Esophagus muscularis mucosa (tissue), 4 donors: ENCODE data around the gene RAB25.

Source experiments
- EP300 ChIP-seq: sonication (generic); formaldehyde crosslinking; IDR thresholded peaks from one replicate; pipeline ENCODE4 v1.6.1; 2017; ENCODE audit warnings: antibody characterized with exemption
- POLR2A ChIP-seq: fragments of 450-650 bp; IDR thresholded peaks from one replicate; pipeline ENCODE4 v1.6.1; 2017; ENCODE audit warnings: antibody characterized with exemption, moderate library complexity, mild to moderate bottlenecking, low read depth
- POLR2AphosphoS5 ChIP-seq, 2 donors: sonication (generic); formaldehyde crosslinking; IDR thresholded peaks; one replicate each; pipeline ENCODE4 v1.6.1; 2017; ENCODE audit warnings: antibody characterized with exemption in 2 of 2
- TF ChIP-seq, protein P1 (sequence below), 3 experiments: fragments of 200-600 bp in 2 of 3; fragments of 450-650 bp in 1 of 3; sonication (generic) in 2 of 3; IDR thresholded peaks; one replicate each; pipeline ENCODE4 v1.5.1; 2017 to 2019; ENCODE audit warnings: antibody characterized with exemption in 3 of 3, mild to moderate bottlenecking in 2 of 3, moderate library complexity in 1 of 3

DNA sequence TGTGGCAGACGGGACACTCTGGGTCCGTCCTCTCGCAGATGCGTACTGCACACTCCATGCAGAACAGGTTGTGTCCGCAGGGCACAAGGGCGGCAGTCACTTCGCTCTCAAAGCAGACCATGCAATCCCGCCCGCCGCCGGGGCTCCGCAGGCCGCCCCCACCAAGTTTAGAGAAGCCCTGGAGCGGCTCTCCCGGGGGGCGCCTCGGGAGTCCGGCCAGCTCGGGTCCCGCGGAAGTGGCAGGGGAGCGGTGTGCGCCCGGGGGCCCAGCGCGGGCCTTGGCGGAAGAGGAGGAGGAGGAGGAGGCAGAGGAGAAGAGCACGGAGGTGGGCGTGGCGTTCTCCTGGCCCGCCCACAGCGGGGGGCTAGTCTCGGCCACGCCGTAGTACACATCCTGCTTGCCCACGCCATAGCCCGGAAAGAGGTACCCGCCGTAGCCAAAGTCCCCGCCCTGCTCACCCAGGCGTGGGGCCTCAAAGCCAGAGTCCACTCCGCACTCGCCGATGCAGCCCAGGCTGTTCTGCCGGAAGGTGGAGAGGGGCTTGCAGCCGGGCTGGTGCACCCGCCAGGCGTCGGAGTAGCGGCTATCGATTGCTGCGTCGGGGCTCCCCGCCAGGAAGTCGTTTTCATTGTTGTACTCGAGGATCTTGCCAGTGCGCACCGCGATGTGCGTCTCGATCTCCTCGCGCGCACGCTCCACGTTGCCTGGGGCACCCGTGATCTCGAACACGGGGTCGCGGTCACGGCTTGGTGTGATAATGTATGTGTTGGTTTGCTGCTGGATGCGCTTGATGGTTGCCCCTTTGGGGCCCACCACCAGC lies 15.9 kb downstream of the RAB25 start:
- TF ChIP-seq, protein P1, sequence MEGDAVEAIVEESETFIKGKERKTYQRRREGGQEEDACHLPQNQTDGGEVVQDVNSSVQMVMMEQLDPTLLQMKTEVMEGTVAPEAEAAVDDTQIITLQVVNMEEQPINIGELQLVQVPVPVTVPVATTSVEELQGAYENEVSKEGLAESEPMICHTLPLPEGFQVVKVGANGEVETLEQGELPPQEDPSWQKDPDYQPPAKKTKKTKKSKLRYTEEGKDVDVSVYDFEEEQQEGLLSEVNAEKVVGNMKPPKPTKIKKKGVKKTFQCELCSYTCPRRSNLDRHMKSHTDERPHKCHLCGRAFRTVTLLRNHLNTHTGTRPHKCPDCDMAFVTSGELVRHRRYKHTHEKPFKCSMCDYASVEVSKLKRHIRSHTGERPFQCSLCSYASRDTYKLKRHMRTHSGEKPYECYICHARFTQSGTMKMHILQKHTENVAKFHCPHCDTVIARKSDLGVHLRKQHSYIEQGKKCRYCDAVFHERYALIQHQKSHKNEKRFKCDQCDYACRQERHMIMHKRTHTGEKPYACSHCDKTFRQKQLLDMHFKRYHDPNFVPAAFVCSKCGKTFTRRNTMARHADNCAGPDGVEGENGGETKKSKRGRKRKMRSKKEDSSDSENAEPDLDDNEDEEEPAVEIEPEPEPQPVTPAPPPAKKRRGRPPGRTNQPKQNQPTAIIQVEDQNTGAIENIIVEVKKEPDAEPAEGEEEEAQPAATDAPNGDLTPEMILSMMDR (IDR thresholded peaks at IDR 0.05): peak in 1 of 3 experiments; percentile 5
- TF ChIP-seq POLR2A (no peak), POLR2AphosphoS5 (IDR thresholded peaks at IDR 0.05) (peak in 1 of 2 donors; percentile 77), EP300 (no peak)
